ENCODE results near the gene ADRB1. TPM values are rescaled to one million over a fixed set of nuclear protein-coding genes. Genes with fewer than 3 reads are reported as not detected.
A peak's percentile ranks its signal among the peaks of the same experiment; 100 is the strongest.

ADRB1 gene
- polyA plus RNA-seq, 2 donors, result 0.22 to 0.46 TPM

GRCh38 chr10:114064151-114065048 lies 20.7 kb downstream of the ADRB1 start:
- no peaks in the 10 kb centered on the region for H3K36me3 ChIP-seq (ENCODE audit: control insufficient read depth in 2 of 2, insufficient read depth in 2 of 2, low read length in 1 of 2)

GRCh38 chr10:114065049-114065435 lies 21.4 kb downstream of the ADRB1 start:
- H3K4me1 ChIP-seq (ENCODE audit: control insufficient read depth in 2 of 2, insufficient read depth in 2 of 2, low read length in 1 of 2), result peaks cover 0 to 2% of the 10 kb centered on the region in 2 donors
- no peaks in the 10 kb centered on the region for H3K27me3 ChIP-seq (ENCODE audit: control insufficient read depth in 1 of 2, insufficient read depth in 2 of 2, low read length in 2 of 2)
- no peaks in the 10 kb centered on the region for H3K9me3 ChIP-seq (ENCODE audit: control insufficient read depth in 2 of 2, insufficient read depth in 1 of 2, low read depth in 1 of 2, low read length in 1 of 2)
- H3K27ac ChIP-seq (ENCODE audit: low read depth in 2 of 2, low read length in 1 of 2), result no peak overlapping the region
- no peaks in the 10 kb centered on the region for H3K36me3 ChIP-seq (ENCODE audit: control insufficient read depth in 2 of 2, insufficient read depth in 2 of 2, low read length in 1 of 2)
- WGBS, 2 donors, result 90 to 92% methylated on average over 3 of the region's 3 CpGs
- H3K4me3 ChIP-seq (ENCODE audit: low read depth in 1 of 2, low read length in 2 of 2), result no peak overlapping the region

More at GRCh38 chr10:114064151-114065048, 20.7 kb downstream of the ADRB1 start:
- no peak overlapping the region for H3K4me3 ChIP-seq (ENCODE audit: low read depth in 1 of 2, low read length in 2 of 2)
- 54% methylated on average over 6 of the region's 6 CpGs for WGBS, 2 donors
- H3K4me1 ChIP-seq (ENCODE audit: control insufficient read depth in 2 of 2, insufficient read depth in 2 of 2, low read length in 1 of 2), result peaks cover 0 to 2% of the 10 kb centered on the region in 2 donors
- no peaks in the 10 kb centered on the region for H3K9me3 ChIP-seq (ENCODE audit: control insufficient read depth in 2 of 2, insufficient read depth in 1 of 2, low read depth in 1 of 2, low read length in 1 of 2)
- peak overlapping the region in 1 of 2 donors; percentile 9 for H3K27ac ChIP-seq (ENCODE audit: low read depth in 2 of 2, low read length in 1 of 2)
- no peaks in the 10 kb centered on the region for H3K27me3 ChIP-seq (ENCODE audit: control insufficient read depth in 1 of 2, insufficient read depth in 2 of 2, low read length in 2 of 2)

- 51 to 70% methylated on average over 6 of the region's 6 CpGs for WGBS, 2 donors
- Histone ChIP-seq H3K9me3 (ENCODE audit: control insufficient read depth in 2 of 2, insufficient read depth in 1 of 2, low read depth in 1 of 2, low read length in 1 of 2) (no peaks in the 10 kb centered on the region), H3K4me1 (ENCODE audit: control insufficient read depth in 2 of 2, insufficient read depth in 2 of 2, low read length in 1 of 2) (peaks cover 0 to 2% of the 10 kb centered on the region in 2 donors), H3K4me3 (ENCODE audit: low read depth in 1 of 2, low read length in 2 of 2) (no peak overlapping the region), H3K36me3 (ENCODE audit: control insufficient read depth in 2 of 2, insufficient read depth in 2 of 2, low read length in 1 of 2) (no peaks in the 10 kb centered on the region), H3K27me3 (ENCODE audit: control insufficient read depth in 1 of 2, insufficient read depth in 2 of 2, low read length in 2 of 2) (no peaks in the 10 kb centered on the region), H3K27ac (ENCODE audit: low read depth in 2 of 2, low read length in 1 of 2) (no peak overlapping the region)
These were observed 24.5 kb downstream of the ADRB1 start for GRCh38 chr10:114068054-114068707.

- H3K4me1 ChIP-seq (ENCODE audit: control insufficient read depth in 2 of 2, insufficient read depth in 2 of 2, low read length in 1 of 2), result no peaks in the 10 kb centered on the region
- WGBS, 2 donors, result 67 to 69% methylated on average over 5 of the region's 5 CpGs
- H3K9me3 ChIP-seq (ENCODE audit: control insufficient read depth in 2 of 2, insufficient read depth in 1 of 2, low read depth in 1 of 2, low read length in 1 of 2), result no peaks in the 10 kb centered on the region
- no peaks in the 10 kb centered on the region for H3K36me3 ChIP-seq (ENCODE audit: control insufficient read depth in 2 of 2, insufficient read depth in 2 of 2, low read length in 1 of 2)
- H3K4me3 ChIP-seq (ENCODE audit: low read depth in 1 of 2, low read length in 2 of 2), result no peak overlapping the region
- H3K27ac ChIP-seq (ENCODE audit: low read depth in 2 of 2, low read length in 1 of 2), result no peak overlapping the region
- no peaks in the 10 kb centered on the region for H3K27me3 ChIP-seq (ENCODE audit: control insufficient read depth in 1 of 2, insufficient read depth in 2 of 2, low read length in 2 of 2)
These were observed 27.0 kb downstream of the ADRB1 start for GRCh38 chr10:114070710-114071109.

GRCh38 chr10:114071178-114071577 lies 27.5 kb downstream of the ADRB1 start:
- no peaks in the 10 kb centered on the region for H3K4me1 ChIP-seq (ENCODE audit: control insufficient read depth in 2 of 2, insufficient read depth in 2 of 2, low read length in 1 of 2)
- no peak overlapping the region for H3K27ac ChIP-seq (ENCODE audit: low read depth in 2 of 2, low read length in 1 of 2)
- no peaks in the 10 kb centered on the region for H3K36me3 ChIP-seq (ENCODE audit: control insufficient read depth in 2 of 2, insufficient read depth in 2 of 2, low read length in 1 of 2)
- H3K27me3 ChIP-seq (ENCODE audit: control insufficient read depth in 1 of 2, insufficient read depth in 2 of 2, low read length in 2 of 2), result no peaks in the 10 kb centered on the region
- H3K9me3 ChIP-seq (ENCODE audit: control insufficient read depth in 2 of 2, insufficient read depth in 1 of 2, low read depth in 1 of 2, low read length in 1 of 2), result no peaks in the 10 kb centered on the region
- WGBS, 2 donors, result 80 to 86% methylated on average over 4 of the region's 4 CpGs
- no peak overlapping the region for H3K4me3 ChIP-seq (ENCODE audit: low read depth in 1 of 2, low read length in 2 of 2)

- Histone ChIP-seq H3K36me3 (ENCODE audit: control insufficient read depth in 2 of 2, insufficient read depth in 2 of 2, low read length in 1 of 2) (no peaks in the 10 kb centered on the region), H3K27me3 (ENCODE audit: control insufficient read depth in 1 of 2, insufficient read depth in 2 of 2, low read length in 2 of 2) (no peaks in the 10 kb centered on the region), H3K27ac (ENCODE audit: low read depth in 2 of 2, low read length in 1 of 2) (no peak overlapping the region), H3K4me1 (ENCODE audit: control insufficient read depth in 2 of 2, insufficient read depth in 2 of 2, low read length in 1 of 2) (no peaks in the 10 kb centered on the region), H3K9me3 (ENCODE audit: control insufficient read depth in 2 of 2, insufficient read depth in 1 of 2, low read depth in 1 of 2, low read length in 1 of 2) (no peaks in the 10 kb centered on the region), H3K4me3 (ENCODE audit: low read depth in 1 of 2, low read length in 2 of 2) (no peak overlapping the region)
- 63 to 73% methylated on average over 14 of the region's 14 CpGs for WGBS, 2 donors
These were observed 29.9 kb downstream of the ADRB1 start for GRCh38 chr10:114073395-114074186.

GRCh38 chr10:114075093-114075492 lies 31.4 kb downstream of the ADRB1 start:
- Histone ChIP-seq H3K4me3 (ENCODE audit: low read depth in 1 of 2, low read length in 2 of 2) (no peak overlapping the region), H3K9me3 (ENCODE audit: control insufficient read depth in 2 of 2, insufficient read depth in 1 of 2, low read depth in 1 of 2, low read length in 1 of 2) (no peaks in the 10 kb centered on the region), H3K36me3 (ENCODE audit: control insufficient read depth in 2 of 2, insufficient read depth in 2 of 2, low read length in 1 of 2) (no peaks in the 10 kb centered on the region), H3K27ac (ENCODE audit: low read depth in 2 of 2, low read length in 1 of 2) (no peak overlapping the region), H3K4me1 (ENCODE audit: control insufficient read depth in 2 of 2, insufficient read depth in 2 of 2, low read length in 1 of 2) (no peaks in the 10 kb centered on the region), H3K27me3 (ENCODE audit: control insufficient read depth in 1 of 2, insufficient read depth in 2 of 2, low read length in 2 of 2) (no peaks in the 10 kb centered on the region)
- 89 to 93% methylated on average over 6 of the region's 6 CpGs for WGBS, 2 donors

GRCh38 chr10:114077347-114077746 lies 33.7 kb downstream of the ADRB1 start:
- WGBS, 2 donors, result 74 to 82% methylated on average over 1 of the region's 1 CpG
- no peak overlapping the region for H3K27ac ChIP-seq (ENCODE audit: low read depth in 2 of 2, low read length in 1 of 2)
- no peaks in the 10 kb centered on the region for H3K36me3 ChIP-seq (ENCODE audit: control insufficient read depth in 2 of 2, insufficient read depth in 2 of 2, low read length in 1 of 2)
- no peaks in the 10 kb centered on the region for H3K9me3 ChIP-seq (ENCODE audit: control insufficient read depth in 2 of 2, insufficient read depth in 1 of 2, low read depth in 1 of 2, low read length in 1 of 2)
- H3K4me1 ChIP-seq (ENCODE audit: control insufficient read depth in 2 of 2, insufficient read depth in 2 of 2, low read length in 1 of 2), result no peaks in the 10 kb centered on the region
- H3K27me3 ChIP-seq (ENCODE audit: control insufficient read depth in 1 of 2, insufficient read depth in 2 of 2, low read length in 2 of 2), result no peaks in the 10 kb centered on the region
- no peak overlapping the region for H3K4me3 ChIP-seq (ENCODE audit: low read depth in 1 of 2, low read length in 2 of 2)

- WGBS, 2 donors, result 89 to 92% methylated on average over 9 of the region's 9 CpGs
- H3K4me3 ChIP-seq (ENCODE audit: low read depth in 1 of 2, low read length in 2 of 2), result no peak overlapping the region
- H3K27me3 ChIP-seq (ENCODE audit: control insufficient read depth in 1 of 2, insufficient read depth in 2 of 2, low read length in 2 of 2), result no peaks in the 10 kb centered on the region
- no peaks in the 10 kb centered on the region for H3K9me3 ChIP-seq (ENCODE audit: control insufficient read depth in 2 of 2, insufficient read depth in 1 of 2, low read depth in 1 of 2, low read length in 1 of 2)
- H3K36me3 ChIP-seq (ENCODE audit: control insufficient read depth in 2 of 2, insufficient read depth in 2 of 2, low read length in 1 of 2), result no peaks in the 10 kb centered on the region
- H3K4me1 ChIP-seq (ENCODE audit: control insufficient read depth in 2 of 2, insufficient read depth in 2 of 2, low read length in 1 of 2), result no peaks in the 10 kb centered on the region
- no peak overlapping the region for H3K27ac ChIP-seq (ENCODE audit: low read depth in 2 of 2, low read length in 1 of 2)
These were observed 34.2 kb downstream of the ADRB1 start for GRCh38 chr10:114077815-114078219.
